HepG2 (cell line): ENCODE data around the gene ART3. TPM values are rescaled to one million over a fixed set of nuclear protein-coding genes. Genes with fewer than 3 reads are reported as not detected.

Experiments used
- ATAC-seq: fragments of 200-7000 bp; cut with Tn5 transposase; 3 replicates; pipeline ENCODE4 v1.9.1; 2020; ENCODE audit warnings: mild to moderate bottlenecking, moderate library complexity
- BruUV-seq: library from RNA; stranded (reverse); fragments of 400-500 nt; replicated peaks from 2 replicates; lab custom pipeline; 2021; lab: Mats Ljungman, UMichigan
- CTCF ChIA-PET: fragments of 300-600 bp; formaldehyde crosslinking; extraction: SDS; loops from one replicate; lab custom pipeline; 2021; ENCODE audit warnings: low total read pairs, inconsistent platforms, low intra/inter-chr PET ratio; lab: Yijun Ruan, JAX
- POLR2A ChIA-PET: fragments of 350-600 bp; sonication (Branson Sonifier 250); formaldehyde crosslinking; loops from one replicate; lab custom pipeline; 2020; ENCODE audit warnings: antibody characterized with exemption, inconsistent platforms; lab: Yijun Ruan, JAX
- DNase-seq: peaks from one replicate; pipeline ENCODE4 v3.0.0-alpha.2; 2015; ENCODE audit warnings: low spot score
- FAIRE-seq: peaks from 3 replicates; lab custom pipeline; 2011; peaks lifted over from hg19 to GRCh38; lab: Jason Lieb, UNC
- H2AFZ ChIP-seq: one replicate; pipeline ENCODE4 v1.6.1; 2011; ENCODE audit warnings: low read length, inconsistent platforms
- H3K27ac ChIP-seq: fragments of 300-600 bp; 3 replicates; pipeline ENCODE4 v1.8.0; 2011; ENCODE audit warnings: mixed run types, mild to moderate bottlenecking, mixed read lengths, low read length, inconsistent platforms; ENCODE audit not compliant: insufficient read depth; ENCODE audit errors: extremely low read length
- H3K27me3 ChIP-seq, 2 experiments: fragments of 200-600 bp in 1 of 2; 2 replicates in 1 of 2; 3 replicates in 1 of 2; pipeline versions ENCODE4 v1.6.0 to v1.8.0; 2011; ENCODE audit warnings: low read length in 2 of 2, mild to moderate bottlenecking in 2 of 2, moderate library complexity in 2 of 2, inconsistent platforms in 1 of 2; ENCODE audit not compliant: insufficient read depth in 2 of 2, control insufficient read depth in 1 of 2
- H3K36me3 ChIP-seq, 2 experiments: fragments of 200-600 bp in 1 of 2; replicated peaks in 1 of 2; 2 replicates in 1 of 2; 3 replicates in 1 of 2; pipeline versions ENCODE4 v1.5.1 to v1.8.0; 2011; ENCODE audit warnings: low read length in 2 of 2, inconsistent platforms in 1 of 2; ENCODE audit not compliant: insufficient read depth in 2 of 2, control insufficient read depth in 1 of 2
- H3K4me1 ChIP-seq: 2 replicates; pipeline ENCODE4 v1.5.1; 2012; ENCODE audit warnings: low read length, inconsistent platforms; ENCODE audit not compliant: insufficient read depth
- H3K4me2 ChIP-seq: 2 replicates; pipeline ENCODE4 v1.6.0; 2011; ENCODE audit warnings: low read depth, low read length, inconsistent platforms
- H3K4me3 ChIP-seq, 3 experiments: fragments of 200-600 bp in 1 of 3; sonication (generic), shearing (Covaris generic) in 1 of 3; replicated peaks in 1 of 3; 2 replicates each; pipeline ENCODE4 v1.5.1; 2011 to 2016; ENCODE audit warnings: low read length in 3 of 3, inconsistent platforms in 2 of 3, low read depth in 2 of 3, mild to moderate bottlenecking in 2 of 3, control low read depth in 1 of 3, mixed read lengths in 1 of 3; ENCODE audit not compliant: insufficient read depth in 1 of 3
- H3K79me2 ChIP-seq: one replicate; pipeline ENCODE4 v1.6.1; 2011; ENCODE audit warnings: low read length, inconsistent platforms; ENCODE audit not compliant: insufficient read depth
- H3K9ac ChIP-seq: 2 replicates; pipeline ENCODE4 v1.6.0; 2011; ENCODE audit warnings: mild to moderate bottlenecking, low read depth, low read length, inconsistent platforms; ENCODE audit not compliant: insufficient read depth
- H3K9me3 ChIP-seq: 2 replicates; pipeline ENCODE4 v1.5.1; 2012; ENCODE audit warnings: mild to moderate bottlenecking, low read length
- H4K20me1 ChIP-seq: 2 replicates; pipeline ENCODE4 v1.6.0; 2011; ENCODE audit warnings: inconsistent platforms, mild to moderate bottlenecking, low read length, moderate library complexity; ENCODE audit not compliant: insufficient read depth
- ASH2L ChIP-seq: fragments of 300-600, 200-600 bp; sonication (generic); IDR thresholded peaks from 2 replicates; pipeline ENCODE4 v1.7.0; 2017; ENCODE audit warnings: low read depth, mild to moderate bottlenecking, moderate library complexity, mixed read lengths, low read length; ENCODE audit not compliant: insufficient read length
- BRCA1 ChIP-seq: sonication (generic); formaldehyde crosslinking; IDR thresholded peaks from 2 replicates; pipeline ENCODE4 v1.4.0; 2020; ENCODE audit warnings: missing genetic modification reagents
- DPF2 ChIP-seq: sonication (generic); formaldehyde crosslinking; IDR thresholded peaks from 2 replicates; pipeline ENCODE4 v1.4.0; 2020; ENCODE audit warnings: mild to moderate bottlenecking, low read depth, missing genetic modification reagents, borderline replicate concordance
- EHMT2 ChIP-seq: fragments of 200-600 bp; sonication (generic); IDR thresholded peaks from 2 replicates; pipeline ENCODE4 v1.7.0; 2017; ENCODE audit warnings: antibody characterized with exemption, low read depth, low read length, borderline replicate concordance
- LCORL ChIP-seq, 2 experiments: fragments of 450-650 bp in 1 of 2; sonication (generic) in 1 of 2; formaldehyde crosslinking in 1 of 2; IDR thresholded peaks; 2 replicates each; pipeline versions ENCODE4 v1.5.0 to v1.6.1; 2017 to 2020; ENCODE audit warnings: antibody characterized with exemption in 1 of 2, missing genetic modification reagents in 1 of 2
- PAWR ChIP-seq: sonication (generic); formaldehyde crosslinking; IDR thresholded peaks from 2 replicates; pipeline ENCODE4 v1.4.0; 2020; ENCODE audit warnings: missing genetic modification reagents, mild to moderate bottlenecking, borderline replicate concordance
- SNAPC2 ChIP-seq: sonication (generic); formaldehyde crosslinking; IDR thresholded peaks from 2 replicates; pipeline ENCODE4 v1.8.1; 2022; ENCODE audit warnings: mild to moderate bottlenecking, missing genetic modification reagents
- UBTF ChIP-seq: sonication (generic); formaldehyde crosslinking; IDR thresholded peaks from 2 replicates; pipeline ENCODE4 v1.4.0; 2020; ENCODE audit warnings: mild to moderate bottlenecking, missing genetic modification reagents
- ZNF570 ChIP-seq: sonication (generic); formaldehyde crosslinking; IDR thresholded peaks from 2 replicates; pipeline ENCODE4 v1.4.0; 2020; ENCODE audit warnings: mild to moderate bottlenecking, missing genetic modification reagents, borderline replicate concordance
- ZNF773 ChIP-seq: sonication (generic); formaldehyde crosslinking; IDR thresholded peaks from 2 replicates; pipeline ENCODE4 v1.4.0; 2020; ENCODE audit warnings: missing genetic modification reagents, borderline replicate concordance
- ZNF782 ChIP-seq: sonication (generic); formaldehyde crosslinking; IDR thresholded peaks from 2 replicates; pipeline ENCODE4 v1.4.0; 2020; ENCODE audit warnings: missing genetic modification reagents, mild to moderate bottlenecking, borderline replicate concordance
- WGBS: methylation state at CpG from one replicate; pipeline ENCODE4 v1.1.6; 2017; ENCODE audit warnings: low lambda C conversion rate; 5-methylcytosine and 5-hydroxymethylcytosine counted together
- in situ Hi-C: cut with HindIII; loops from 2 replicates; pipeline ENCODE4 v1.10.0; 2017; ENCODE audit warnings: low pct_unique_long_range_greater_than_20kb; ENCODE audit not compliant: extremely low pct_ligation_motif_present
- intact Hi-C: fragments of 100-400 bp; cut with micrococcal nuclease; formaldehyde crosslinking; loops from one replicate; pipeline ENCODE4 v1.10.0; 2022; ENCODE audit not compliant: unreplicated experiment
- polyA plus RNA-seq, 8 experiments: library from polyadenylated mRNA; depleted of rRNA in 3 of 8; stranded (reverse) in 7 of 8; unstranded in 1 of 8; fragments of >200 nt; fragmentation: Illumina TruSeq in 4 of 8; extraction: Trizol in 4 of 8; gene quantifications; 2 replicates each; pipeline versions ENCODE4 v1.2.1 to v1.2.3, GENCODE V29; 2011 to 2016; ENCODE audit warnings: low read depth in 4 of 8, missing spikeins in 1 of 8, mixed read lengths in 1 of 8; ENCODE audit not compliant: insufficient read depth in 1 of 8
- total RNA-seq, 5 experiments: library from RNA; depleted of rRNA; stranded (reverse); fragments of >200 nt; fragmentation: Illumina TruSeq; extraction: Trizol; gene quantifications; 2 replicates each; pipeline ENCODE4 v1.2.3, GENCODE V29; 2016; ENCODE audit warnings: low read depth in 1 of 5
- TF ChIP-seq, protein P1 (sequence below): IDR thresholded peaks from 2 replicates; pipeline ENCODE4 v1.6.1; 2016

The ART3 gene
- total and polyA plus RNA-seq, 2 of the 13 experiments (the other 11 are each of a cell fraction or from before 2014, with no cell fraction given): not detected

- no peak for TF ChIP-seq ASH2L
- TF ChIP-seq UBTF (CRISPR knock-in tag): no peak
- no peak for TF ChIP-seq PAWR (CRISPR knock-in tag)
- TF ChIP-seq ZNF773: no peak
- TF ChIP-seq LCORL (IDR thresholded peaks at IDR 0.05): no peak
- no peak for TF ChIP-seq LCORL (CRISPR knock-in tag; IDR thresholded peaks at IDR 0.05)
- TF ChIP-seq, all 625 proteins: peak for 0
Observed at GRCh38 chr4:76083386-76083988, 9.0 kb downstream of the ART3 start (continued).

DNA sequence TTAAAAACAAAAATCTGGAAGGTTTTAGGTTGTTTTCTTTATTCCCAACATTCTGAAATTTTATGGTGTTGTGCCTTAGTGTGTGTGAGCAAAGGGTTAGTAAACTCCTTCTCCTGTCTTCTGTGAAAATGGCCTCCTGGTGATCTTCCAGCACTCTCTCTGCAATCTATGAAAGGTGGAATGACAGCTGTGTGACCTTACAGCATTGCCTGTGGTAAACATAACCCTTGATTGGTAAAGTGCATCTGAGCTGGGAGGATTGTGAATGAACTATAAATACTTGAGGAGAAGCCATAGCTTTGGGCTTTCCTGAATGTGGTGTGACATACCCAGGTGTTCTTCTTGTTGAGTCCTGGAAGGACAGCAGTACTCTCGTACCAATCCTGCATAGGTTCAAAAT lies 10.0 kb downstream of the ART3 start:
- no peaks in the 10 kb centered on the region for H3K9me3 ChIP-seq
- no peaks in the 10 kb centered on the region for H3K27me3 ChIP-seq
- ChIA-PET POLR2A (no interaction called here), CTCF (no interaction called here)
- FAIRE-seq (no peak), ATAC-seq (no peak), DNase-seq (no peak)
- H3K79me2 ChIP-seq: no peaks in the 10 kb centered on the region
- BruUV-seq: no TSS peak
- H3K27ac ChIP-seq: no peak overlapping the region
- no peaks in the 10 kb centered on the region for H4K20me1 ChIP-seq
- H3K4me3 ChIP-seq: no peak overlapping the region
- H2AFZ ChIP-seq: no peak overlapping the region
- in situ Hi-C loops: no loop called here
- peaks cover 13% of the 10 kb centered on the region for H3K4me1 ChIP-seq
- no peak overlapping the region for H3K4me2 ChIP-seq
- intact Hi-C loops: no loop called here
- no peaks in the 10 kb centered on the region for H3K36me3 ChIP-seq
- 0% methylated on average over 1 of the region's 1 CpG for WGBS
- H3K9ac ChIP-seq: no peak overlapping the region
- no peak for TF ChIP-seq ZNF570 (CRISPR knock-in tag)
- TF ChIP-seq, protein P1, sequence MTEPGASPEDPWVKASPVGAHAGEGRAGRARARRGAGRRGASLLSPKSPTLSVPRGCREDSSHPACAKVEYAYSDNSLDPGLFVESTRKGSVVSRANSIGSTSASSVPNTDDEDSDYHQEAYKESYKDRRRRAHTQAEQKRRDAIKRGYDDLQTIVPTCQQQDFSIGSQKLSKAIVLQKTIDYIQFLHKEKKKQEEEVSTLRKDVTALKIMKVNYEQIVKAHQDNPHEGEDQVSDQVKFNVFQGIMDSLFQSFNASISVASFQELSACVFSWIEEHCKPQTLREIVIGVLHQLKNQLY: no peak
- no peak for TF ChIP-seq SNAPC2 (CRISPR knock-in tag)
- TF ChIP-seq BRCA1 (CRISPR knock-in tag): no peak
- TF ChIP-seq EHMT2: no peak
- no peak for TF ChIP-seq DPF2
- TF ChIP-seq ZNF782 (CRISPR knock-in tag): no peak
